HG03196 (cell line): ENCODE results near the gene SHANK3.
"Not testable (repeated sequence)": the region's sequence is repeated elsewhere in the genome, so short reads cannot be mapped to it uniquely, and the experiment has no call there.

Source experiments
- ATAC-seq: cut with Tn5 transposase; IDR thresholded peaks from one replicate; pipeline ENCODE4 v1.9.1; 2021; ENCODE audit not compliant: unreplicated experiment

SHANK3 gene

GRCh38 chr22:50672471-50673230 lies at the start of gene SHANK3:
SHANK3 (plus strand) TSS chr22:50672823.
- ATAC-seq, result no peak

- no peak for ATAC-seq
Measured at GRCh38 chr22:50624347-50625130, 48.1 kb upstream of the SHANK3 start.

GRCh38 chr22:50625131-50625567 lies 47.5 kb upstream of the SHANK3 start:
- no peak for ATAC-seq

- no peak for ATAC-seq
Measured at GRCh38 chr22:50625568-50626313, 46.9 kb upstream of the SHANK3 start.

GRCh38 chr22:50626314-50626849 lies 46.2 kb upstream of the SHANK3 start:
- ATAC-seq, result no peak

- ATAC-seq, result no peak
Measured at GRCh38 chr22:50626850-50627641, 45.6 kb upstream of the SHANK3 start.

GRCh38 chr22:50627642-50628542 lies 44.7 kb upstream of the SHANK3 start, which contains the start of gene ARSA:
ARSA (minus strand) TSS chr22:50628152; CDS start chr22:50627779, 373 bp downstream.
- peak; percentile 63 for ATAC-seq

- ATAC-seq, result no peak
Measured at GRCh38 chr22:50628543-50629134, 44.0 kb upstream of the SHANK3 start.

- no peak for ATAC-seq
Measured at GRCh38 chr22:50630376-50630775, 42.2 kb upstream of the SHANK3 start.

GRCh38 chr22:50633086-50633485 lies 39.5 kb upstream of the SHANK3 start:
- no peak for ATAC-seq

- no peak for ATAC-seq
Measured at GRCh38 chr22:50633771-50634170, 38.9 kb upstream of the SHANK3 start.

GRCh38 chr22:50635591-50635990 lies 37.0 kb upstream of the SHANK3 start:
- ATAC-seq, result no peak

GRCh38 chr22:50640296-50640695 lies 32.3 kb upstream of the SHANK3 start:
- ATAC-seq, result not testable (repeated sequence)

- ATAC-seq, result no peak
Measured at GRCh38 chr22:50640857-50641647, 31.6 kb upstream of the SHANK3 start.

GRCh38 chr22:50641696-50642607 lies 30.7 kb upstream of the SHANK3 start:
- no peak for ATAC-seq

- ATAC-seq, result not testable (repeated sequence)
Measured at GRCh38 chr22:50643021-50643820, 29.4 kb upstream of the SHANK3 start.
